H1 (cell line): ENCODE measurements around the gene MELTF. TPM values are rescaled to one million over a fixed set of nuclear protein-coding genes. Genes with fewer than 3 reads are reported as not detected.
"Not testable (repeated sequence)": the region's sequence is repeated elsewhere in the genome, so short reads cannot be mapped to it uniquely, and the experiment has no call there.

Experiments used
- CTCF ChIA-PET: fragments of 300-600 bp; sonication (Branson Sonifier 250); formaldehyde crosslinking; loops from one replicate; lab custom pipeline; 2021; ENCODE audit not compliant: partially characterized antibody; lab: Charles Lee
- POLR2A ChIA-PET: fragments of 300-600 bp; sonication (Branson Sonifier 250); formaldehyde crosslinking; loops from one replicate; lab custom pipeline; 2021; ENCODE audit warnings: inconsistent platforms; ENCODE audit not compliant: partially characterized antibody; lab: Charles Lee
- DNase-seq, 2 experiments: peaks; one replicate each; pipeline versions ENCODE4 v3.0.0 to v3.0.0-alpha.2; 2010 to 2022; ENCODE audit warnings: low spot score in 2 of 2, low read depth in 1 of 2, mixed read lengths in 1 of 2
- FAIRE-seq: peaks from 2 replicates; lab custom pipeline; 2011; peaks lifted over from hg19 to GRCh38; lab: Jason Lieb, UNC
- H2AFZ ChIP-seq: 2 replicates; pipeline ENCODE4 v1.8.1; 2012; ENCODE audit warnings: low read length, inconsistent platforms
- H2AK5ac ChIP-seq: 2 replicates; pipeline ENCODE4 v1.6.1; 2013; ENCODE audit warnings: low read depth, low read length
- H2BK120ac ChIP-seq: replicated peaks from 2 replicates; pipeline ENCODE3; 2013; ENCODE audit warnings: low read depth, low read length, inconsistent platforms
- H2BK12ac ChIP-seq: 2 replicates; pipeline ENCODE4 v1.6.1; 2013; ENCODE audit warnings: low read depth, low read length
- H2BK15ac ChIP-seq: 2 replicates; pipeline ENCODE4 v1.6.1; 2013; ENCODE audit warnings: low read length
- H2BK20ac ChIP-seq: 2 replicates; pipeline ENCODE4 v1.6.1; 2013; ENCODE audit warnings: low read length
- H2BK5ac ChIP-seq: 2 replicates; pipeline ENCODE4 v1.6.1; 2013; ENCODE audit warnings: low read depth, low read length
- H3K14ac ChIP-seq: 2 replicates; pipeline ENCODE4 v1.6.1; 2013; ENCODE audit warnings: inconsistent platforms; ENCODE audit not compliant: insufficient read length
- H3K18ac ChIP-seq: 2 replicates; pipeline ENCODE4 v1.6.1; 2013; ENCODE audit warnings: low read length; ENCODE audit errors: extremely low read depth
- H3K23ac ChIP-seq: 2 replicates; pipeline ENCODE4 v1.6.1; 2013; ENCODE audit warnings: inconsistent platforms; ENCODE audit not compliant: insufficient read length
- H3K23me2 ChIP-seq: 2 replicates; pipeline ENCODE4 v1.6.1; 2013; ENCODE audit warnings: low read depth, low read length
- H3K27ac ChIP-seq: 2 replicates; pipeline ENCODE4 v1.6.1; 2011; ENCODE audit warnings: low read depth, low read length, inconsistent platforms
- H3K27me3 ChIP-seq, 4 experiments: replicated peaks in 1 of 4; 1 replicate in 1 of 4; 2 replicates in 3 of 4; pipeline versions ENCODE4 v1.6.1 to v1.8.1; 2011 to 2013; ENCODE audit warnings: low read length in 3 of 4, mild to moderate bottlenecking in 3 of 4, inconsistent platforms in 2 of 4, mixed read lengths in 2 of 4, moderate library complexity in 1 of 4; ENCODE audit not compliant: control insufficient read depth in 3 of 4, insufficient read depth in 3 of 4; ENCODE audit errors: extremely low read depth in 1 of 4
- H3K36me3 ChIP-seq, 4 experiments: 2 replicates each; pipeline versions ENCODE4 v1.6.1 to v1.8.1; 2011 to 2013; ENCODE audit warnings: mild to moderate bottlenecking in 4 of 4, low read length in 3 of 4, moderate library complexity in 2 of 4, control low read depth in 1 of 4, inconsistent platforms in 1 of 4; ENCODE audit not compliant: insufficient read depth in 4 of 4, control insufficient read depth in 2 of 4
- H3K4ac ChIP-seq: replicated peaks from 2 replicates; pipeline ENCODE3; 2013; ENCODE audit warnings: low read length, low read depth, mixed read lengths, inconsistent platforms; ENCODE audit not compliant: insufficient read length
- H3K4me1 ChIP-seq, 4 experiments: replicated peaks in 1 of 4; 1 replicate in 1 of 4; 2 replicates in 3 of 4; pipeline versions ENCODE4 v1.6.1 to v1.8.1; 2011 to 2013; ENCODE audit warnings: low read length in 3 of 4, inconsistent platforms in 2 of 4, mixed read lengths in 1 of 4; ENCODE audit not compliant: insufficient read depth in 4 of 4, control insufficient read depth in 3 of 4
- H3K4me2 ChIP-seq, 2 experiments: 2 replicates each; pipeline versions ENCODE4 v1.6.1 to v1.8.1; 2011 to 2013; ENCODE audit warnings: low read depth in 2 of 2, low read length in 2 of 2, control low read depth in 1 of 2, inconsistent platforms in 1 of 2, mild to moderate bottlenecking in 1 of 2; ENCODE audit not compliant: insufficient read depth in 1 of 2
- H3K4me3 ChIP-seq, 4 experiments: fragments of 200-600, 300-600 bp in 1 of 4; sonication (generic), shearing (Covaris generic), sonication (Bioruptor Twin) in 1 of 4; 2 replicates each; pipeline versions ENCODE4 v1.5.1 to v1.8.1; 2011 to 2016; ENCODE audit warnings: low read length in 4 of 4, low read depth in 3 of 4, control low read depth in 2 of 4, inconsistent platforms in 2 of 4, mild to moderate bottlenecking in 2 of 4, mixed read lengths in 1 of 4, moderate library complexity in 1 of 4; ENCODE audit not compliant: insufficient read depth in 2 of 4; ENCODE audit errors: extremely low read depth in 1 of 4
- H3K56ac ChIP-seq: replicated peaks from 2 replicates; pipeline ENCODE3; 2013; ENCODE audit warnings: low read depth, mild to moderate bottlenecking, mixed read lengths, low read length, inconsistent platforms; ENCODE audit not compliant: insufficient read length
- H3K79me1 ChIP-seq: 2 replicates; pipeline ENCODE4 v1.6.1; 2013; ENCODE audit warnings: low read depth, low read length, control low read depth
- H3K79me2 ChIP-seq, 2 experiments: 2 replicates each; pipeline versions ENCODE4 v1.6.1 to v1.8.1; 2012 to 2013; ENCODE audit warnings: low read length in 2 of 2, mild to moderate bottlenecking in 2 of 2, inconsistent platforms in 1 of 2; ENCODE audit not compliant: insufficient read depth in 2 of 2, control insufficient read depth in 1 of 2
- H3K9ac ChIP-seq, 4 experiments: replicated peaks in 1 of 4; 1 replicate in 1 of 4; 2 replicates in 3 of 4; pipeline versions ENCODE4 v1.6.1 to v1.8.1; 2011 to 2013; ENCODE audit warnings: low read depth in 3 of 4, low read length in 3 of 4, control low read depth in 2 of 4, mild to moderate bottlenecking in 2 of 4, moderate library complexity in 2 of 4, inconsistent platforms in 1 of 4; ENCODE audit errors: extremely low read depth in 1 of 4
- H3K9me3 ChIP-seq, 2 experiments: 2 replicates each; pipeline versions ENCODE4 v1.6.1 to v1.8.1; 2012 to 2013; ENCODE audit warnings: mild to moderate bottlenecking in 2 of 2, moderate library complexity in 2 of 2, control low read depth in 1 of 2, inconsistent platforms in 1 of 2, low read depth in 1 of 2, low read length in 1 of 2, mixed read lengths in 1 of 2; ENCODE audit not compliant: insufficient read depth in 2 of 2
- H4K20me1 ChIP-seq, 2 experiments: replicated peaks in 1 of 2; 2 replicates each; pipeline versions ENCODE3 to v1.8.1; 2011 to 2013; ENCODE audit warnings: inconsistent platforms in 2 of 2, low read length in 2 of 2, mild to moderate bottlenecking in 1 of 2; ENCODE audit not compliant: insufficient read depth in 2 of 2, control insufficient read depth in 1 of 2
- H4K5ac ChIP-seq: 2 replicates; pipeline ENCODE4 v1.6.1; 2013; ENCODE audit warnings: low read length, low read depth, mixed read lengths, inconsistent platforms; ENCODE audit not compliant: insufficient read length
- H4K8ac ChIP-seq: 2 replicates; pipeline ENCODE4 v1.8.0; 2013; ENCODE audit warnings: mild to moderate bottlenecking, moderate library complexity, low read length, inconsistent platforms; ENCODE audit not compliant: insufficient read depth; ENCODE audit errors: extremely low read depth
- H4K91ac ChIP-seq: replicated peaks from 2 replicates; pipeline ENCODE3; 2013; ENCODE audit warnings: low read length, mixed read lengths, inconsistent platforms; ENCODE audit not compliant: insufficient read length
- WGBS, 2 experiments: shearing (Covaris generic) in 1 of 2; methylation state at CpG; one replicate each; pipeline versions ENCODE4 v1.1.6 to v1.1.7; 2013 to 2015; ENCODE audit warnings: low lambda C conversion rate in 2 of 2, mixed read lengths in 2 of 2, inconsistent platforms in 1 of 2, low coverage in 1 of 2, missing lambda C conversion rate in 1 of 2; ENCODE audit not compliant: insufficient replicate concordance in 2 of 2, insufficient coverage in 1 of 2, insufficient read length in 1 of 2; ENCODE audit errors: extremely low coverage in 1 of 2, missing lambda C conversion rate in 1 of 2; 5-methylcytosine and 5-hydroxymethylcytosine counted together
- polyA plus RNA-seq, 7 experiments: library from polyadenylated mRNA; depleted of rRNA in 3 of 7; stranded (reverse) in 5 of 7; unstranded in 2 of 7; fragments of >200 nt in 5 of 7; fragments of 200-250 nt in 2 of 7; gene quantifications; 1 replicate in 5 of 7; 2 replicates in 1 of 7; 4 replicates in 1 of 7; pipeline versions ENCODE4 v1.2.1 to v1.2.3, GENCODE V29; 2011 to 2013; ENCODE audit warnings: missing spikeins in 2 of 7, mixed read lengths in 2 of 7
- total RNA-seq: library from RNA; stranded (reverse); fragmentation: NEBNext Ultra II Directional; extraction: Animal tissue kit (Norgen Biotek cat#: 25700); gene quantifications from 2 replicates; pipeline ENCODE4 v1.2.1, GENCODE V29; 2021

The MELTF gene
- total and polyA plus RNA-seq, 2 of the 8 experiments (the other 6 are each of a cell fraction or from before 2014, with no cell fraction given), result 1.7 to 3.5 TPM

GRCh38 chr3:197051637-197052036 is 22.0 kb upstream of the MELTF start:
- H3K9ac ChIP-seq, H3K27ac ChIP-seq, H3K23me2 ChIP-seq, H3K79me2 ChIP-seq, H3K4me1 ChIP-seq, H3K14ac ChIP-seq, H3K23ac ChIP-seq, H4K5ac ChIP-seq, H2BK15ac ChIP-seq, H3K18ac ChIP-seq, H4K20me1 ChIP-seq, H2BK20ac ChIP-seq, H2BK5ac ChIP-seq, FAIRE-seq, H2BK120ac ChIP-seq, H2BK12ac ChIP-seq, H3K4me3 ChIP-seq, CTCF ChIA-PET, H3K79me1 ChIP-seq, H3K9me3 ChIP-seq, H4K8ac ChIP-seq, H3K27me3 ChIP-seq, H2AK5ac ChIP-seq, H3K4me2 ChIP-seq, H3K56ac ChIP-seq, H2AFZ ChIP-seq, H4K91ac ChIP-seq, H3K4ac ChIP-seq, DNase-seq: not testable (repeated sequence)
- WGBS, 2 experiments, result 96% methylated on average over 6 of the region's 6 CpGs; no CpG with 5 or more reads in 1 of the 2 experiments
- POLR2A ChIA-PET, result interaction anchor here (0.8 kb wide), 1 partner anchor 10 kb away, joined by 3 read pairs; no protein-coding TSS in a partner anchor
- peaks cover 0 to 18% (median 10%) of the 10 kb centered on the region in 4 experiments; a peak in 5 of 8 replicates for H3K36me3 ChIP-seq
